Lower lobe of right lung (tissue), 2 donors: Measurements from ENCODE around the gene CCT2. TPM values are rescaled to one million over a fixed set of nuclear protein-coding genes. Genes with fewer than 3 reads are reported as not detected.
"Not testable (repeated sequence)": the region's sequence is repeated elsewhere in the genome, so short reads cannot be mapped to it uniquely, and the experiment has no call there.

Source experiments
- ATAC-seq, 2 donors: fragments of 200-7000 bp; cut with Tn5 transposase; one replicate each; pipeline ENCODE4 v1.9.1; 2020 to 2022; ENCODE audit warnings: mild to moderate bottlenecking in 2 of 2, moderate library complexity in 2 of 2
- DNase-seq: peaks from one replicate; pipeline ENCODE4 v3.0.0-alpha.2; 2020
- H3K27ac ChIP-seq: fragments of 200-600 bp; one replicate; pipeline ENCODE4 v1.8.0; 2022
- H3K27me3 ChIP-seq: fragments of 200-600 bp; one replicate; pipeline ENCODE4 v1.8.0; 2022; ENCODE audit warnings: low read depth
- H3K36me3 ChIP-seq: fragments of 200-600 bp; one replicate; pipeline ENCODE4 v1.8.0; 2022; ENCODE audit warnings: mild to moderate bottlenecking
- H3K4me1 ChIP-seq: fragments of 200-600 bp; one replicate; pipeline ENCODE4 v1.8.0; 2022
- H3K4me3 ChIP-seq: fragments of 200-600 bp; one replicate; pipeline ENCODE4 v1.8.0; 2022; ENCODE audit warnings: mild to moderate bottlenecking
- H3K9me3 ChIP-seq: fragments of 200-600 bp; one replicate; pipeline ENCODE4 v1.8.0; 2022
- CTCF ChIP-seq: fragments of 200-600 bp; IDR thresholded peaks from one replicate; pipeline ENCODE4 v1.8.0; 2022; ENCODE audit warnings: antibody characterized with exemption, mild to moderate bottlenecking
- intact Hi-C: fragments of 100-400 bp; cut with DNase I; formaldehyde crosslinking; loops from one replicate; pipeline ENCODE4 v1.11.0; 2022
- total RNA-seq: library from RNA; stranded (reverse); fragmentation: NEBNext Ultra II Directional; extraction: Animal tissue kit (Norgen Biotek cat#: 25700); gene quantifications from one replicate; pipeline ENCODE4 v1.2.1, GENCODE V29; 2021
- donor health status: DM: no; HTN: yes; CAD: no; lungs with severe emphysema.

Gene CCT2
- total RNA-seq, 1 donor from 2014 or later: 81.4 TPM

- peaks cover 56% of the 10 kb centered on the region for H3K36me3 ChIP-seq
Measured at GRCh38 chr12:69602954-69603353, 17.7 kb downstream of the CCT2 start.

GRCh38 chr12:69603556-69603955, 18.3 kb downstream of the CCT2 start:
- intact Hi-C loops, ATAC-seq, H3K27ac ChIP-seq, H3K27me3 ChIP-seq, H3K4me3 ChIP-seq, DNase-seq, H3K4me1 ChIP-seq, H3K9me3 ChIP-seq: not testable (repeated sequence)
- H3K36me3 ChIP-seq: peaks cover 50% of the 10 kb centered on the region

More at GRCh38 chr12:69602954-69603353, 17.7 kb downstream of the CCT2 start:
- ATAC-seq (no peak), DNase-seq (no peak)
- intact Hi-C loops: no loop called here
- Histone ChIP-seq H3K4me1 (no peaks in the 10 kb centered on the region), H3K9me3 (no peaks in the 10 kb centered on the region), H3K4me3 (no peak overlapping the region), H3K27ac (no peak overlapping the region), H3K27me3 (no peaks in the 10 kb centered on the region)
- TF ChIP-seq CTCF: no peak

- intact Hi-C loops, H3K4me1 ChIP-seq, DNase-seq, H3K9me3 ChIP-seq, H3K27ac ChIP-seq, ATAC-seq, H3K27me3 ChIP-seq, H3K4me3 ChIP-seq: not testable (repeated sequence)
- peaks cover 43% of the 10 kb centered on the region for H3K36me3 ChIP-seq
Measured at GRCh38 chr12:69604275-69604674, 19.0 kb downstream of the CCT2 start.

GRCh38 chr12:69608114-69608513, 22.9 kb downstream of the CCT2 start:
- Histone ChIP-seq H3K4me3 (no peak overlapping the region), H3K27ac (no peak overlapping the region), H3K9me3 (no peaks in the 10 kb centered on the region), H3K27me3 (no peaks in the 10 kb centered on the region), H3K4me1 (no peaks in the 10 kb centered on the region), H3K36me3 (peaks cover 5% of the 10 kb centered on the region)
- intact Hi-C loops: no loop called here
- DNase-seq: no peak
- no peak for TF ChIP-seq CTCF
- ATAC-seq: no peak

- H3K27ac ChIP-seq: no peak overlapping the region
- no peak overlapping the region for H3K4me3 ChIP-seq
- H3K4me1 ChIP-seq: no peaks in the 10 kb centered on the region
- TF ChIP-seq CTCF: no peak
- intact Hi-C loops: no loop called here
- no peaks in the 10 kb centered on the region for H3K9me3 ChIP-seq
- H3K36me3 ChIP-seq: no peaks in the 10 kb centered on the region
- DNase-seq (no peak), ATAC-seq (peak in 1 of 2 donors; percentile 25)
- H3K27me3 ChIP-seq: no peaks in the 10 kb centered on the region
Measured at GRCh38 chr12:69610126-69610525, 24.9 kb downstream of the CCT2 start.

GRCh38 chr12:69610729-69611128, 25.5 kb downstream of the CCT2 start, which contains the start of gene LRRC10:
Gene LRRC10, minus strand, starts transcription at chr12:69610907. Its CDS starts 69 bp downstream, at chr12:69610838.
- intact Hi-C loops: no loop called here
- H3K9me3 ChIP-seq: no peaks in the 10 kb centered on the region
- no peak for TF ChIP-seq CTCF
- H3K36me3 ChIP-seq: no peaks in the 10 kb centered on the region
- no peak for DNase-seq
- no peaks in the 10 kb centered on the region for H3K4me1 ChIP-seq
- peak in 1 of 2 donors; percentile 30 for ATAC-seq
- no peak within 1 kb of the TSS for H3K27ac ChIP-seq
- no peak within 1 kb of the TSS for H3K4me3 ChIP-seq
- no peaks in the 10 kb centered on the region for H3K27me3 ChIP-seq

- Histone ChIP-seq H3K4me1 (no peaks in the 10 kb centered on the region), H3K27ac (no peak overlapping the region), H3K4me3 (no peak overlapping the region), H3K9me3 (no peaks in the 10 kb centered on the region), H3K36me3 (no peaks in the 10 kb centered on the region), H3K27me3 (no peaks in the 10 kb centered on the region)
- no peak for TF ChIP-seq CTCF
- intact Hi-C loops: no loop called here
- DNase-seq: no peak
- ATAC-seq: no peak
Measured at GRCh38 chr12:69613351-69613750, 28.1 kb downstream of the CCT2 start.
